ENCODE results near the gene CRB2.
A peak's percentile ranks its signal among the peaks of the same experiment; 100 is the strongest.

Gene CRB2

DNA sequence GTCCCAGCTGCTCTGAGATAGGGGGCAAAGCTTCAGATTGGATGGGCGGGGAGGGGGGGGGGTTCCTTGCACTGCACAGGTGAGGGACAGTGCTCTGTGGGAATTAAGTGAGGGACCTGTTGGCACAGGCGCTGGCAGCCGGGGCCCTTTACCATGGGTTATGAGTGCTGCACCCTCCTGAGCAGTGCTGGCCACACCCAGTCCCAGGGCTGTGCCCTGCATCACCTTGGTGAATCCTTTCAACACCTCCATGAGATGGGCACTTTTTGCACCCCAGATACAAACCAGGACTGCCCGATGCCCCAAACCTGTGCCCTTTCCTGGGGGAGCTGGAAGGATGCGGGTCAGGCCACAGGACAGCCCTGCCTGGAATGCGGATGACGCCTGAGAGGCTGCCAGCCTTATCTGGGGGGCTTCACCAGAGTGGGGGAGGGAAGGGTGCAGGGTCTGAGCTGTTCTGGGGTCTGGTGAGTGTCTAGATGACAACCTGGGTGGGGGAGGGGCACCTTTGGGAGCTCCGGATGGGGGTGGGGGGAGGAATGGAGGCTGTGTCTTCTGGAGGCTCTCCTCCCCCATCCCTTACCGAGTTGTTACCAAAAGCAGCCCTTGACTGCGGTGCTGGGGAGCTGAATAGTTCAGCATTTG, 5.2 kb downstream of the CRB2 start:
- Mint-ChIP-seq H3K27me3 (ENCODE audit: low read depth) (peaks cover 13% of the 10 kb centered on the region), H3K36me3 (ENCODE audit: low read depth) (peaks cover 5% of the 10 kb centered on the region)

DNA sequence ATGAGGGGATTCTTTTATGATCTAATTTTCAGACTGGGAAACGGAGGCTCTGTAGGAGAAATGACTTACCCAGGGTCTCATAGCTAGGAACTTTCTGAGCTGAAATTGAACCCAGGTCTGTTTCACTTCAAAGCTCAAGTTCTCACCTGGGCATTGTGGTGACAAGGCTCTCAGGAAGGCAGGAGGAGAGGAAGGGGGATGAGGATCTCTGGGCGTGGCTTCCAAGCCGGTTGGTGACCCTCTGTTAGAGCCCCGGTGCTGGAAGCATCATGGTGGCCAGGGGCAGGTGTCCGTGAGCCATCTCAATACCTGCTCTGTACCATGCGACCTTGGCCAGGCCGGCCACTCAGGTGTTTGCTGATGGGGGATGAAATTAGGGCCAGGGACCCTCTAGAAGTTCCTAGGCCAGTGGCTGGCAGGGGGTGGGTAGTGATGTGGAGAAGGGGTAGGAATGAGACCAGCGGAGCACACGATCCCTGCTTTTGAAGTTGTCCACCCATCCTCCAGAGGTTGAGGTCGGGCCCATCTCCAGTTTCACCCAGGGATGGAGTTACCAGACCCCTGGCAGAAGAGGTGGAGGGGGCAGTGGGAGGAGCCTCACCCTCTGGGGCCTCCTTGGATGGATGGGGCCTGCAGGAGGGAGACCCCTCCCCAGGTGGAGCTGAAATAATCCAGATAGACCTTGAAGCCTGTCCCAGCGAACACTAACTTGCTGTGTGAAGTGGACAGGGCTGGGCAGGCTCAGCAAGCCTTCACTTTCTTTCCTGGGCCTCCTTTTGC, 5.9 kb downstream of the CRB2 start:
- Mint-ChIP-seq H3K27me3 (ENCODE audit: low read depth) (peaks cover 9% of the 10 kb centered on the region), H3K4me1 (peaks cover 37% of the 10 kb centered on the region), H3K9me3 (no peaks in the 10 kb centered on the region), H3K27ac (peak overlapping the region; percentile 33 to 78 (median 53)), H3K4me3 (peak overlapping the region in 2 of 3 experiments; percentile 2 to 6), H3K36me3 (ENCODE audit: low read depth) (peaks cover 5% of the 10 kb centered on the region)
- TF ChIP-seq, protein P1, sequence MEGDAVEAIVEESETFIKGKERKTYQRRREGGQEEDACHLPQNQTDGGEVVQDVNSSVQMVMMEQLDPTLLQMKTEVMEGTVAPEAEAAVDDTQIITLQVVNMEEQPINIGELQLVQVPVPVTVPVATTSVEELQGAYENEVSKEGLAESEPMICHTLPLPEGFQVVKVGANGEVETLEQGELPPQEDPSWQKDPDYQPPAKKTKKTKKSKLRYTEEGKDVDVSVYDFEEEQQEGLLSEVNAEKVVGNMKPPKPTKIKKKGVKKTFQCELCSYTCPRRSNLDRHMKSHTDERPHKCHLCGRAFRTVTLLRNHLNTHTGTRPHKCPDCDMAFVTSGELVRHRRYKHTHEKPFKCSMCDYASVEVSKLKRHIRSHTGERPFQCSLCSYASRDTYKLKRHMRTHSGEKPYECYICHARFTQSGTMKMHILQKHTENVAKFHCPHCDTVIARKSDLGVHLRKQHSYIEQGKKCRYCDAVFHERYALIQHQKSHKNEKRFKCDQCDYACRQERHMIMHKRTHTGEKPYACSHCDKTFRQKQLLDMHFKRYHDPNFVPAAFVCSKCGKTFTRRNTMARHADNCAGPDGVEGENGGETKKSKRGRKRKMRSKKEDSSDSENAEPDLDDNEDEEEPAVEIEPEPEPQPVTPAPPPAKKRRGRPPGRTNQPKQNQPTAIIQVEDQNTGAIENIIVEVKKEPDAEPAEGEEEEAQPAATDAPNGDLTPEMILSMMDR (IDR thresholded peaks at IDR 0.05; ENCODE audit: unreplicated experiment in 3 of 3), result no peak

More for the DNA sequence above, 5.2 kb downstream of the CRB2 start:
- Mint-ChIP-seq H3K4me3 (no peak overlapping the region), H3K27ac (peak overlapping the region; percentile 33 to 78 (median 53)), H3K4me1 (peaks cover 42% of the 10 kb centered on the region), H3K9me3 (no peaks in the 10 kb centered on the region)
- TF ChIP-seq, protein P1 (IDR thresholded peaks at IDR 0.05; ENCODE audit: unreplicated experiment in 3 of 3), result no peak

DNA sequence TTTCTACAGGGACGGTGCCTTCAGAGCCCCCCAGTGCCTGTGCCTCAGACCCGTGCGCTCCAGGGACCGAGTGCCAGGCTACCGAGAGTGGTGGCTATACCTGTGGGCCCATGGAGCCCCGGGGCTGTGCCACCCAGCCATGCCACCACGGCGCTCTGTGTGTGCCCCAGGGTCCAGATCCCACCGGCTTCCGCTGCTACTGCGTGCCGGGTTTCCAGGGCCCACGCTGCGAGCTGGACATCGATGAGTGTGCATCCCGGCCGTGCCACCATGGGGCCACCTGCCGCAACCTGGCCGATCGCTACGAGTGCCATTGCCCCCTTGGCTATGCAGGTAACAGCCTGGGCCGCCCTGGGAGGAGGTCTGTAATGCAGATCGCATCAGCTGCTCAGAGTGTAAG, 6.9 kb downstream of the CRB2 start:
- Mint-ChIP-seq H3K27ac (peak overlapping the region in 1 of 3 experiments; percentile 93), H3K4me3 (no peak overlapping the region)
- TF ChIP-seq, protein P1 (IDR thresholded peaks at IDR 0.05; ENCODE audit: unreplicated experiment in 3 of 3), result no peak

DNA sequence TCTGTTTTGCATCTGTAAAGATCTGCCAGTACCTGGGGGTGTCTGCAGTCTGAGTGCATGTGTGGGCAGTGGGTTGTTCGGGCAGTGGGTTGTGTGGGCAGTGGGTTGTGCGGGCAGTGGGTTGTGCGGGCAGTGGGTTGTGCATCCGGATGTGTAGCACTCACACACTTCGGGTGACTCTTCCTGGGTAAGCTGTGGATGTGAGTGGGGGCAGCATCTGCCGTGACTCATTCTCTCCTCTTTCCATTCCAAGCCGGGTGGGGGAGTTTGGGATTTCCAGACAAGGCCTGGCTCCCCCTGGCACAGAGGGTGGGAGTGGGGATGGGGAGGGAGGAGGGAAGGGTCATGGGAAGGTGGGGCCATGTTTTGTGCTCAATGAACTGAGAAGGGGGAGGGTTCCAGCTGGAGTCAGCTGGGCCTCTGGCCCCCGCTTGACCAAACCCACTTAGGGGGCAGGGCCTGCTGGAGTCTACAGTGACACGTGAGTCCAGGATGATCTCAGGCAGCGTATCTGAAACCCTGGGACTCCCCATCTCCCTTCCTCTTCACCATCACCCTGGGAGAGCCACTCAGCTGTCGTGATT, 8.3 kb downstream of the CRB2 start:
- Mint-ChIP-seq H3K4me3 (peak overlapping the region in 2 of 3 experiments; percentile 8 to 25), H3K4me1 (peaks cover 31% of the 10 kb centered on the region), H3K36me3 (ENCODE audit: low read depth) (peaks cover 5% of the 10 kb centered on the region), H3K9me3 (no peaks in the 10 kb centered on the region), H3K27me3 (ENCODE audit: low read depth) (peaks cover 9% of the 10 kb centered on the region), H3K27ac (peak overlapping the region; percentile 84 to 93 (median 89))
- TF ChIP-seq, protein P1 (IDR thresholded peaks at IDR 0.05; ENCODE audit: unreplicated experiment in 3 of 3), result no peak

More for the DNA sequence above, 6.9 kb downstream of the CRB2 start:
- Mint-ChIP-seq H3K27me3 (ENCODE audit: low read depth) (peaks cover 9% of the 10 kb centered on the region), H3K4me1 (peaks cover 37% of the 10 kb centered on the region), H3K9me3 (no peaks in the 10 kb centered on the region), H3K36me3 (ENCODE audit: low read depth) (peaks cover 5% of the 10 kb centered on the region)

DNA sequence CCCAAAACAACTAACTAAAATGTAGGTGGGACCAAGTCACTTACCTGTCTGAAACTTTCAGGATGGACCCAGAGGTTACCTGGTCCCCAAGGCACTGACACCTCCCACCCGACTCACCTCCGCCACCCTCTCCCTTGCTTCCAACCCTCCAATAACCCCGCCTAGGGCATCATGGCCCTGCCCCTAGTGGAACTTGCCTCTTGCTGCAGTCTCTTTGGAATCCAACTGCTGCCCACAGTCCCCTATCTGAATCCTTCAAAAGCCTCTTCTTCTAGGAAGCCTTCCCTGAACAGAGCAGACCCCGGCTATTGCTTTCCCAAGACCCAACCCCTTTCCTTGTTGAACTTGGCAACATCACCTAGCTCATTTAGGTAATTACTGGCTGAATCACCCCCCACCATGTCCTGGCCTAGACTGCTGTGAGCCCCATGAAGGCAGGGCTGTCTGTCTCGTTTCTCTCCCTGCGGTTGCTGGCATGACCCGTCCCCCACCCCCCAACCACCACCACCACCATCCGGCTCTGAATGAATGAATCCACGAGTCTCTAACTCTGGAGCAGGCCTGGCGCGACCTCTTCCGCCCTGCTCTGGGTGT, 9.4 kb downstream of the CRB2 start:
- peaks cover 9% of the 10 kb centered on the region for H3K27me3 Mint-ChIP-seq (ENCODE audit: low read depth)
- H3K9me3 Mint-ChIP-seq, result no peaks in the 10 kb centered on the region
- peak overlapping the region; percentile 79 to 91 (median 80) for H3K27ac Mint-ChIP-seq
- TF ChIP-seq, protein P1 (IDR thresholded peaks at IDR 0.05; ENCODE audit: unreplicated experiment in 3 of 3), result peak in 1 of 3 experiments; percentile 31
- H3K4me3 Mint-ChIP-seq, result peak overlapping the region in 2 of 3 experiments; percentile 2 to 16
- H3K36me3 Mint-ChIP-seq (ENCODE audit: low read depth), result peaks cover 8% of the 10 kb centered on the region
- peaks cover 26% of the 10 kb centered on the region for H3K4me1 Mint-ChIP-seq
